ENCODE results near the gene OBSCN. TPM values are rescaled to one million over a fixed set of nuclear protein-coding genes. Genes with fewer than 3 reads are reported as not detected.

The OBSCN gene
- total and polyA plus RNA-seq, 2 donors (not counting 3 experiments of a cell fraction or from before 2014, with no cell fraction given): 1.5 to 2.9 TPM

DNA sequence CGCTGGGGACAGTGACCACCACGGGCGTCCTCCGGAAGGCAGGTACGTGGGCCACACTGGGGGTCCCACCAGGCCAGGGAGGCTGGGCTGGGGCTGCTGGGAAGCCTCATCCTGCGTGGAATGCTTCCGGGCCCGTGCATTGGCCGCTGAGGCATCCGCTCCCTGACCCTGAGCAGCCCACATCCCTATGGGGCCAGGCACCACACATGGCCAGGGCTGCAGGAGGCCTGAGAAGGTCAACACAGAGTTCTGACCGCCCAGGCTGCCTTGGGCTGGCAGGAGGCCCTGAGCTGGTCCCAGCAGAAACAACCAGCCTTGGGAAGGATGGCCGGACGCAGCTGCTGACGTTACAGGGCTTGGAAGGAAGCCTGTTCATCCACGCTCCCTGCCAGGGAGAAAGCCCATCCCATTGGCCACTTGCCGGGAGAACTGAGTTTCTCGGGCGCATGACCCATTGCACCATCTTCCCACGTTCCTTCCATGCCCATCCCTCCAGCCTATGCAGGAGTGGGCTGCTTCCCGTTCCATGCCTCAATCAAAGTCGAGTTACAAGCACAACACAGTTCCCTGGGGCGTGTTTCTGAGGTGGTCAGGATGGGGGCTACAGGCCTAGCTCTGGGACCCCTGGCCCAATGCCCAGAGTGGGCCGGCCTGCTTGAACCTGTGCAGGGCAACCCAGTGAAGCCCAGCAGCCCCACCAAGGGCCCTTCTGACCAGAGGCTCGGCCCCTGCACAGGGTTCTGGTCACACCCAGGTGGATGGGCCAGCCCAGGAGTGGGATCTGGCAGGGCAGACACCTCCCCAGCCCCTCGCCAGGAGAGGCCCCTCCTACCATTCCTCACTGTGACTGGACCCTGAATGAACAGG is 167.1 kb downstream of the OBSCN start:
- no TSS peak for BruUV-seq (replicated peaks)
- Histone ChIP-seq H3K27ac (ENCODE audit: insufficient read depth, low read depth, low read length) (no peak overlapping the region), H3K9me1 (replicated peaks; ENCODE audit: control insufficient read depth, extremely low read depth, insufficient read depth, low read length) (no peaks in the 10 kb centered on the region), H3K9me3 (replicated peaks; ENCODE audit: control insufficient read depth, insufficient read depth, low read length) (no peaks in the 10 kb centered on the region), H3K36me3 (ENCODE audit: control insufficient read depth in 2 of 2, extremely low read depth in 1 of 2, insufficient read depth in 2 of 2, low read length in 2 of 2) (no peaks in the 10 kb centered on the region), H3K27me3 (ENCODE audit: control insufficient read depth in 2 of 2, insufficient read depth in 2 of 2, low read length in 2 of 2) (peaks cover 5 to 7% of the 10 kb centered on the region in 2 experiments), H3K9ac (replicated peaks; ENCODE audit: extremely low read depth, insufficient read depth, low read length) (no peak overlapping the region), H2AFZ (ENCODE audit: low read depth, low read length) (no peak overlapping the region), H3K79me2 (ENCODE audit: control insufficient read depth, insufficient read depth, low read length) (no peaks in the 10 kb centered on the region), H3K4me1 (ENCODE audit: control insufficient read depth, extremely low read depth, insufficient read depth, low read length) (peaks cover 5% of the 10 kb centered on the region), H3K4me3 (replicated peaks in 1 of 3; ENCODE audit: insufficient read depth in 1 of 3, low read depth in 1 of 3, low read length in 3 of 3) (no peak overlapping the region), H3K4me2 (ENCODE audit: insufficient read depth, low read length) (no peak overlapping the region), H4K20me1 (replicated peaks; ENCODE audit: control insufficient read depth, extremely low read depth, insufficient read depth, low read length) (no peaks in the 10 kb centered on the region)
- FAIRE-seq (no peak), DNase-seq (ENCODE audit: low read depth, low spot score) (peak; percentile 14)
- dilution Hi-C loops (cut with MboI; ENCODE audit: extremely low pct_ligation_motif_present, low sequenced_read_pairs): no loop called here
- ChIA-PET CTCF (interaction anchor here (3.1 kb wide), 1 partner anchor 18 kb away, joined by 16 read pairs; no protein-coding TSS in a partner anchor), POLR2A (no interaction called here)
- TF ChIP-seq, protein P1, sequence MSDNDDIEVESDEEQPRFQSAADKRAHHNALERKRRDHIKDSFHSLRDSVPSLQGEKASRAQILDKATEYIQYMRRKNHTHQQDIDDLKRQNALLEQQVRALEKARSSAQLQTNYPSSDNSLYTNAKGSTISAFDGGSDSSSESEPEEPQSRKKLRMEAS (IDR thresholded peaks at IDR 0.05; ENCODE audit: insufficient read depth, insufficient read length): no peak
- TF ChIP-seq POLR2AphosphoS5 (IDR thresholded peaks at IDR 0.05; ENCODE audit: insufficient read depth, low read depth, low read length): no peak
- intact Hi-C loops (cut with micrococcal nuclease): no loop called here

DNA sequence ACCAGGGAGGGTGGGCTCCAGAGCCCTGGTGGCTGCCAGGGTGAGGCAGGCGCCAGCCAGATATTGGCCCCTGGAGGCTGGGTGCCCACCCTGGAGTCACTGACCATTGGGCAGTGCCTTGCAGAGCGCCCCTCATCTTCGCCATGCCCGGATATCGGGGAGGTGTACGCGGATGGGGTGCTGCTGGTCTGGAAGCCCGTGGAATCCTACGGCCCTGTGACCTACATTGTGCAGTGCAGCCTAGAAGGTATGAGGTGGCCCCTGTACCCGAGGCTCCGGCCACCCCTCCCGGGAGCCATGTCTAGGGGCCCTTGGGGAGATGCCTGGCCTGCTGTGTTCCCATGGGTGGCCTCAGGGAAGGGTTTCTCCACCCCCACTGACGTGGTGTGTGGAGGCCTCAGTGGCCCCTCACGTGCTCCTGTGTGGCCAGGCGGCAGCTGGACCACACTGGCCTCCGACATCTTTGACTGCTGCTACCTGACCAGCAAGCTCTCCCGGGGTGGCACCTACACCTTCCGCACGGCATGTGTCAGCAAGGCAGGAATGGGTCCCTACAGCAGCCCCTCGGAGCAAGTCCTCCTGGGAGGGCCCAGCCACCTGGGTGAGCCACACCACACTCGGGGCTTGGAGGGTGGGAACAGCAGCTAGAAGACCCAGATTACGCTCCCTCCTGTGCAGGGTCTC is 167.9 kb downstream of the OBSCN start:
- DNase-seq (ENCODE audit: low read depth, low spot score) (no peak), FAIRE-seq (no peak)
- Histone ChIP-seq H3K9me3 (replicated peaks; ENCODE audit: control insufficient read depth, insufficient read depth, low read length) (no peaks in the 10 kb centered on the region), H3K79me2 (ENCODE audit: control insufficient read depth, insufficient read depth, low read length) (no peaks in the 10 kb centered on the region), H4K20me1 (replicated peaks; ENCODE audit: control insufficient read depth, extremely low read depth, insufficient read depth, low read length) (no peaks in the 10 kb centered on the region), H3K9ac (replicated peaks; ENCODE audit: extremely low read depth, insufficient read depth, low read length) (no peak overlapping the region), H3K4me2 (ENCODE audit: insufficient read depth, low read length) (no peak overlapping the region), H3K9me1 (replicated peaks; ENCODE audit: control insufficient read depth, extremely low read depth, insufficient read depth, low read length) (no peaks in the 10 kb centered on the region), H3K27ac (ENCODE audit: insufficient read depth, low read depth, low read length) (no peak overlapping the region), H3K36me3 (ENCODE audit: control insufficient read depth in 2 of 2, extremely low read depth in 1 of 2, insufficient read depth in 2 of 2, low read length in 2 of 2) (no peaks in the 10 kb centered on the region), H3K27me3 (ENCODE audit: control insufficient read depth in 2 of 2, insufficient read depth in 2 of 2, low read length in 2 of 2) (peaks cover 5 to 7% of the 10 kb centered on the region in 2 experiments), H3K4me3 (replicated peaks in 1 of 3; ENCODE audit: insufficient read depth in 1 of 3, low read depth in 1 of 3, low read length in 3 of 3) (no peak overlapping the region), H2AFZ (ENCODE audit: low read depth, low read length) (no peak overlapping the region), H3K4me1 (ENCODE audit: control insufficient read depth, extremely low read depth, insufficient read depth, low read length) (peaks cover 5% of the 10 kb centered on the region)
- no TSS peak for BruUV-seq (replicated peaks)
- no peak for TF ChIP-seq EZH2 (IDR thresholded peaks at IDR 0.05; ENCODE audit: borderline replicate concordance, low read depth, low read length, severe bottlenecking)
- no peak for TF ChIP-seq JUN (IDR thresholded peaks at IDR 0.05; ENCODE audit: borderline replicate concordance, insufficient read depth, insufficient read length, low read depth)
- no peak for TF ChIP-seq GATA2 (IDR thresholded peaks at IDR 0.05; ENCODE audit: insufficient read depth, insufficient read length, low read depth, low read length)
- TF ChIP-seq, protein P2, sequence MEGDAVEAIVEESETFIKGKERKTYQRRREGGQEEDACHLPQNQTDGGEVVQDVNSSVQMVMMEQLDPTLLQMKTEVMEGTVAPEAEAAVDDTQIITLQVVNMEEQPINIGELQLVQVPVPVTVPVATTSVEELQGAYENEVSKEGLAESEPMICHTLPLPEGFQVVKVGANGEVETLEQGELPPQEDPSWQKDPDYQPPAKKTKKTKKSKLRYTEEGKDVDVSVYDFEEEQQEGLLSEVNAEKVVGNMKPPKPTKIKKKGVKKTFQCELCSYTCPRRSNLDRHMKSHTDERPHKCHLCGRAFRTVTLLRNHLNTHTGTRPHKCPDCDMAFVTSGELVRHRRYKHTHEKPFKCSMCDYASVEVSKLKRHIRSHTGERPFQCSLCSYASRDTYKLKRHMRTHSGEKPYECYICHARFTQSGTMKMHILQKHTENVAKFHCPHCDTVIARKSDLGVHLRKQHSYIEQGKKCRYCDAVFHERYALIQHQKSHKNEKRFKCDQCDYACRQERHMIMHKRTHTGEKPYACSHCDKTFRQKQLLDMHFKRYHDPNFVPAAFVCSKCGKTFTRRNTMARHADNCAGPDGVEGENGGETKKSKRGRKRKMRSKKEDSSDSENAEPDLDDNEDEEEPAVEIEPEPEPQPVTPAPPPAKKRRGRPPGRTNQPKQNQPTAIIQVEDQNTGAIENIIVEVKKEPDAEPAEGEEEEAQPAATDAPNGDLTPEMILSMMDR (IDR thresholded peaks at IDR 0.05; ENCODE audit: extremely low read depth in 1 of 2, insufficient read depth in 1 of 2, low read depth in 1 of 2, low read length in 2 of 2): no peak
- TF ChIP-seq POLR2A (IDR thresholded peaks at IDR 0.05; ENCODE audit: low read depth, low read length): no peak
- TF ChIP-seq FOS (IDR thresholded peaks at IDR 0.05; ENCODE audit: borderline replicate concordance, insufficient read depth, low read length): no peak
- intact Hi-C loops (cut with micrococcal nuclease) (no loop called here), dilution Hi-C loops (cut with MboI; ENCODE audit: extremely low pct_ligation_motif_present, low sequenced_read_pairs) (no loop called here)
- CTCF ChIA-PET: interaction anchor here (1.2 to 3.1 kb wide), 2 partner anchors 17 to 139 kb away, joined by 3 to 16 read pairs; no protein-coding TSS in a partner anchor
- POLR2A ChIA-PET: no interaction called here
